ENCODE data around the gene CCN2. TPM values are rescaled to one million over a fixed set of nuclear protein-coding genes. Genes with fewer than 3 reads are reported as not detected.
"Not testable (repeated sequence)": the region's sequence is repeated elsewhere in the genome, so short reads cannot be mapped to it uniquely, and the experiment has no call there.

CCN2 gene
- total RNA-seq, 1 donor from 2014 or later: not detected

DNA sequence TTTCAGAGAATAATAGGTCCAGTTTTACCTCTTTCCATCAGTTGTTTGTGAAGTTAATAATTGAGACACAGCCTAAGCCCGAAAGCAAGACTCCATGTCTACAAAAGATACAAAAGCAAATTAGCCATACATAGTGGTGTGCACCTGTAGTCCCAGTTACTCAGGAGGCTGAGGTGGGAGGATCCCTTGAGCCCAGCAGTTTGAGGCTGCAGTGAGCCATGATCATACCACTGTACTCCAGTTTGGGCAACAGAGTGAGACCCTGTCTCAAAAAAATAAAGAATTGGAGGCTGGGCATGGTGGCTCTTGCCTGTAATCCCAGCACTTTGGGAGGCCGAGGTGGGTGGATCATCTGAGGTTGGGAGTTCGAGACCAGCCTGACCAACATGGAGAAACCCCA, 42.4 kb downstream of the CCN2 start:
- H3K9me3 Mint-ChIP-seq; intact Hi-C loops (cut with micrococcal nuclease); H3K36me3 Mint-ChIP-seq (ENCODE audit: low read depth): not testable (repeated sequence)

DNA sequence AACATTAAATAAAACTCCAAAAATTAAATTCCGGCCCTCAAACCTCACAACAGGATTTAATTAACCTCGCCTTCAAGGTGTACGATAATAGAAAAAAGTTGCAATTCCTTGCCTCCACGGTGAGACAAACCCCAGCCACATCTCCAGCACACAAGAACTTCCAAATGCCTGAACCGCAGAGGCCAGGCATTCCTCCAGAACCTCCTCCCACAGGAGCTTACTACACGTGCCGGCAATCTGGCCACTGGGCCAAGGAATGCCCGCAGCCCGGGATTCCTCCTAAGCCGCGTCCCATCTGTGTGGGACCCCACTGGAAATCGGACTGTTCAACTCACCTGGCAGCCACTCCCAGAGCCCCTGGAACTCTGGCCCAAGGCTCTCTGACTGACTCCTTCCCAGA, 47.4 kb downstream of the CCN2 start:
- DNase-seq (ENCODE audit: low spot score); intact Hi-C loops (cut with micrococcal nuclease); H3K27ac Mint-ChIP-seq; H3K9me3 Mint-ChIP-seq; H3K4me3 Mint-ChIP-seq (ENCODE audit: low read depth); H3K36me3 Mint-ChIP-seq (ENCODE audit: low read depth); H3K4me1 Mint-ChIP-seq (ENCODE audit: low read depth): not testable (repeated sequence)
- peaks cover 36% of the 10 kb centered on the region for H3K27me3 Mint-ChIP-seq (ENCODE audit: low read depth)

More for the DNA sequence above, 42.4 kb downstream of the CCN2 start:
- not testable (repeated sequence) for DNase-seq (ENCODE audit: low spot score); H3K4me3 Mint-ChIP-seq (ENCODE audit: low read depth); H3K27ac Mint-ChIP-seq
- H3K27me3 Mint-ChIP-seq (ENCODE audit: low read depth): peaks cover 33% of the 10 kb centered on the region
- H3K4me1 Mint-ChIP-seq (ENCODE audit: low read depth): peaks cover 30% of the 10 kb centered on the region

DNA sequence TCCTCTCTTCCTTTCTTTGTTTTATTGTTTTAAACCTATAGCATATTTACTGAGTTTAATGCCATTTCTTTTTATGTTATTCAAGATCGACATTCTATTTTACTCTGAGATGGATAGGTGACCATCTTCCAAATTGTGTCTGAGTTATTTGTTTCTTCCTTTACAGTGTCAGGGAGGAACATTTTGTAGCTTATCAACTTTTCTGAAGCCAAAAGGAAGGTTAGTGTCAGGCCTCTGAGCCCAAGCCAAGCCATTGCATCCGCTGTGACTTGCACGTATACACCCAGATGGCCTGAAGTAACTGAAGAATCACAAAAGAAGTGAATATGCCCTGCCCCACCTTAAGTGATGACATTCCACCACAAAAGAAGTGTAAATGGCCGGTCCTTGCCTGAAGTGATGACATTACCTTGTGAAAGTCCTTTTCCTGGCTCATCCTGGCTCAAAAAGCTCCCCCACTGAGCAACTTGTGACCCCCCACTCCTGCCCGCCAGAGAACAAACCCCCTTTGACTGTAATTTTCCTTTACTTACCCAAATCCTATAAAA, 49.8 kb downstream of the CCN2 start:
- H3K36me3 Mint-ChIP-seq (ENCODE audit: low read depth); H3K4me1 Mint-ChIP-seq (ENCODE audit: low read depth); DNase-seq (ENCODE audit: low spot score): not testable (repeated sequence)

DNA sequence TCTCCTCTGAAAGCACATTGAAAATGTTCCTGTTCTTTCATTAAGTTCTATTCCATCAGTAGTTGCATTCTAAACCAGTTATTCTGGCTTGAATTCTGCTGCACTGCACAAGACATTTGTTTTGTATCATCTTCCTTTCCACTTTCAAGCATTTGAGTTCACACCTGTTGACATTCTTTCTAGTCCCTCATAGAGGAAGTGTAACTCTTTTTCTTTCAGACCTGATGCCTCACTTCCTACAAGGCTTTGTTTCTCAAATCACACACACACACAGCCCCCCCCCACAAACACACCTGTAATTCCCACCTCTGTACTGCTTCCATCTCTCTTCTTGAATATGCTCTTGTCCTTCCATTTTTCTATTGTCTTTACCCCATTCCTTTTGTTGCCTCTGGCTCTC, 50.9 kb downstream of the CCN2 start:
- intact Hi-C loops (cut with micrococcal nuclease): no loop called here
- peaks cover 7% of the 10 kb centered on the region for H3K36me3 Mint-ChIP-seq (ENCODE audit: low read depth)
- H3K9me3 Mint-ChIP-seq: peaks cover 21% of the 10 kb centered on the region
- H3K4me3 Mint-ChIP-seq (ENCODE audit: low read depth): no peak overlapping the region
- H3K27me3 Mint-ChIP-seq (ENCODE audit: low read depth): peaks cover 25% of the 10 kb centered on the region
- H3K27ac Mint-ChIP-seq: no peak overlapping the region
- no peak for DNase-seq (ENCODE audit: low spot score)
- H3K4me1 Mint-ChIP-seq (ENCODE audit: low read depth): peaks cover 8% of the 10 kb centered on the region

More for the DNA sequence above, 49.8 kb downstream of the CCN2 start:
- H3K27ac Mint-ChIP-seq; intact Hi-C loops (cut with micrococcal nuclease); H3K4me3 Mint-ChIP-seq (ENCODE audit: low read depth): not testable (repeated sequence)
- peaks cover 21% of the 10 kb centered on the region for H3K9me3 Mint-ChIP-seq
- H3K27me3 Mint-ChIP-seq (ENCODE audit: low read depth): peaks cover 25% of the 10 kb centered on the region

GRCh38 chr6:131898718-131899117, 52.5 kb downstream of the CCN2 start:
- Mint-ChIP-seq H3K4me3 (ENCODE audit: low read depth) (no peak overlapping the region), H3K36me3 (ENCODE audit: low read depth) (peaks cover 7% of the 10 kb centered on the region), H3K27me3 (ENCODE audit: low read depth) (peaks cover 21% of the 10 kb centered on the region)

More at GRCh38 chr6:131898718-131899117, 52.5 kb downstream of the CCN2 start:
- intact Hi-C loops (cut with micrococcal nuclease): no loop called here
- Mint-ChIP-seq H3K4me1 (ENCODE audit: low read depth) (peaks cover 17% of the 10 kb centered on the region), H3K27ac (no peak overlapping the region), H3K9me3 (peaks cover 21% of the 10 kb centered on the region)
- no peak for DNase-seq (ENCODE audit: low spot score)

Other genes with a start within 250 kb of the CCN2 start
- not detected in 2 replicates for gene OR2A4, start 250.0 kb downstream of the CCN2 start, total RNA-seq
- gene CTAGE9, start 240.4 kb downstream of the CCN2 start, total RNA-seq: not detected in 2 replicates
- 34.8 TPM in 2 replicates for gene ENPP1, start 143.4 kb downstream of the CCN2 start, total RNA-seq

All from activated T-helper 2 cell treated with anti-CD3 and anti-CD28 coated beads, Interferon-gamma antibody, Interleukin-2, Interleukin-4, amounts not matched to agents 10 μg/mL and 5 μg/mL and 100 μg/mL, durations not matched to agents 14 hours and 24 hours and 36 hours (primary cell).